Measurements from ENCODE around the gene NUP58.

Gene NUP58

DNA sequence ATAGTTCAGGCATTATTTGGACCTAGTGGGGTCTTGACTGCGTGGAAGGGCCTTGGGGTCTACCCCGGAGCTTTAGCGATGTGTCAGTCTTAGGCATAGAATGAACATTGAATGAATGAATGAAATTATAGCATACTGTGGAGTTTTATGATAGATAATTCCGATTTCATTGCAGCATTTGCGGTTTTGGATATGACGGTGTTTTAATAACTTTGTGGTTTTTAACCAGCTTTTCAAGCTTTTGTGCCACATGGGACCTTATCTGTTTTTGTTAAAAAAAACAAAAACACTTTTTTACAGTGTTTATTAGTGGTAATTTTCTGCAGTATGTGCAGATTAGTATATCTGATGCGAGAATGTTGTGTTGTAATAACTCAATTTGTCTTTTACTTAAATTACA, 696 bp downstream of the NUP58 start:
- TF ChIP-seq ZFP3 (CRISPR knock-in tag; IDR thresholded peaks at IDR 0.05) (no peak), RARB (CRISPR knock-in tag; IDR thresholded peaks at IDR 0.05) (no peak), GLIS3 (CRISPR knock-in tag; IDR thresholded peaks at IDR 0.05) (no peak), PPARA (CRISPR knock-in tag; IDR thresholded peaks at IDR 0.05; ENCODE audit: borderline replicate concordance) (no peak), TOX (CRISPR knock-in tag; IDR thresholded peaks at IDR 0.05; ENCODE audit: borderline replicate concordance) (no peak), SNAI2 (CRISPR knock-in tag; IDR thresholded peaks at IDR 0.05) (no peak), CSDC2 (CRISPR knock-in tag; IDR thresholded peaks at IDR 0.05) (no peak), OSR1 (CRISPR knock-in tag; IDR thresholded peaks at IDR 0.05) (no peak), ZNF8 (CRISPR knock-in tag; IDR thresholded peaks at IDR 0.05) (no peak)
- TF ChIP-seq, protein P1, sequence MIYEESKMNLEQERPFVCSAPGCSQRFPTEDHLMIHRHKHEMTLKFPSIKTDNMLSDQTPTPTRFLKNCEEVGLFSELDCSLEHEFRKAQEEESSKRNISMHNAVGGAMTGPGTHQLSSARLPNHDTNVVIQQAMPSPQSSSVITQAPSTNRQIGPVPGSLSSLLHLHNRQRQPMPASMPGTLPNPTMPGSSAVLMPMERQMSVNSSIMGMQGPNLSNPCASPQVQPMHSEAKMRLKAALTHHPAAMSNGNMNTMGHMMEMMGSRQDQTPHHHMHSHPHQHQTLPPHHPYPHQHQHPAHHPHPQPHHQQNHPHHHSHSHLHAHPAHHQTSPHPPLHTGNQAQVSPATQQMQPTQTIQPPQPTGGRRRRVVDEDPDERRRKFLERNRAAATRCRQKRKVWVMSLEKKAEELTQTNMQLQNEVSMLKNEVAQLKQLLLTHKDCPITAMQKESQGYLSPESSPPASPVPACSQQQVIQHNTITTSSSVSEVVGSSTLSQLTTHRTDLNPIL (CRISPR knock-in tag; IDR thresholded peaks at IDR 0.05; ENCODE audit: low read depth) = no peak
- TF ChIP-seq, protein P2, sequence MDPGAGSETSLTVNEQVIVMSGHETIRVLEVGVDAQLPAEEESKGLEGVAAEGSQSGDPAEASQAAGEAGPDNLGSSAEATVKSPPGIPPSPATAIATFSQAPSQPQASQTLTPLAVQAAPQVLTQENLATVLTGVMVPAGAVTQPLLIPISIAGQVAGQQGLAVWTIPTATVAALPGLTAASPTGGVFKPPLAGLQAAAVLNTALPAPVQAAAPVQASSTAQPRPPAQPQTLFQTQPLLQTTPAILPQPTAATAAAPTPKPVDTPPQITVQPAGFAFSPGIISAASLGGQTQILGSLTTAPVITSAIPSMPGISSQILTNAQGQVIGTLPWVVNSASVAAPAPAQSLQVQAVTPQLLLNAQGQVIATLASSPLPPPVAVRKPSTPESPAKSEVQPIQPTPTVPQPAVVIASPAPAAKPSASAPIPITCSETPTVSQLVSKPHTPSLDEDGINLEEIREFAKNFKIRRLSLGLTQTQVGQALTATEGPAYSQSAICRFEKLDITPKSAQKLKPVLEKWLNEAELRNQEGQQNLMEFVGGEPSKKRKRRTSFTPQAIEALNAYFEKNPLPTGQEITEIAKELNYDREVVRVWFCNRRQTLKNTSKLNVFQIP (CRISPR knock-in tag; IDR thresholded peaks at IDR 0.05; ENCODE audit: borderline replicate concordance, low read depth) = no peak
- TF ChIP-seq, protein P3, sequence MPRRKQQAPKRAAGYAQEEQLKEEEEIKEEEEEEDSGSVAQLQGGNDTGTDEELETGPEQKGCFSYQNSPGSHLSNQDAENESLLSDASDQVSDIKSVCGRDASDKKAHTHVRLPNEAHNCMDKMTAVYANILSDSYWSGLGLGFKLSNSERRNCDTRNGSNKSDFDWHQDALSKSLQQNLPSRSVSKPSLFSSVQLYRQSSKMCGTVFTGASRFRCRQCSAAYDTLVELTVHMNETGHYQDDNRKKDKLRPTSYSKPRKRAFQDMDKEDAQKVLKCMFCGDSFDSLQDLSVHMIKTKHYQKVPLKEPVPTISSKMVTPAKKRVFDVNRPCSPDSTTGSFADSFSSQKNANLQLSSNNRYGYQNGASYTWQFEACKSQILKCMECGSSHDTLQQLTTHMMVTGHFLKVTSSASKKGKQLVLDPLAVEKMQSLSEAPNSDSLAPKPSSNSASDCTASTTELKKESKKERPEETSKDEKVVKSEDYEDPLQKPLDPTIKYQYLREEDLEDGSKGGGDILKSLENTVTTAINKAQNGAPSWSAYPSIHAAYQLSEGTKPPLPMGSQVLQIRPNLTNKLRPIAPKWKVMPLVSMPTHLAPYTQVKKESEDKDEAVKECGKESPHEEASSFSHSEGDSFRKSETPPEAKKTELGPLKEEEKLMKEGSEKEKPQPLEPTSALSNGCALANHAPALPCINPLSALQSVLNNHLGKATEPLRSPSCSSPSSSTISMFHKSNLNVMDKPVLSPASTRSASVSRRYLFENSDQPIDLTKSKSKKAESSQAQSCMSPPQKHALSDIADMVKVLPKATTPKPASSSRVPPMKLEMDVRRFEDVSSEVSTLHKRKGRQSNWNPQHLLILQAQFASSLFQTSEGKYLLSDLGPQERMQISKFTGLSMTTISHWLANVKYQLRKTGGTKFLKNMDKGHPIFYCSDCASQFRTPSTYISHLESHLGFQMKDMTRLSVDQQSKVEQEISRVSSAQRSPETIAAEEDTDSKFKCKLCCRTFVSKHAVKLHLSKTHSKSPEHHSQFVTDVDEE (CRISPR knock-in tag; IDR thresholded peaks at IDR 0.05) = no peak

DNA sequence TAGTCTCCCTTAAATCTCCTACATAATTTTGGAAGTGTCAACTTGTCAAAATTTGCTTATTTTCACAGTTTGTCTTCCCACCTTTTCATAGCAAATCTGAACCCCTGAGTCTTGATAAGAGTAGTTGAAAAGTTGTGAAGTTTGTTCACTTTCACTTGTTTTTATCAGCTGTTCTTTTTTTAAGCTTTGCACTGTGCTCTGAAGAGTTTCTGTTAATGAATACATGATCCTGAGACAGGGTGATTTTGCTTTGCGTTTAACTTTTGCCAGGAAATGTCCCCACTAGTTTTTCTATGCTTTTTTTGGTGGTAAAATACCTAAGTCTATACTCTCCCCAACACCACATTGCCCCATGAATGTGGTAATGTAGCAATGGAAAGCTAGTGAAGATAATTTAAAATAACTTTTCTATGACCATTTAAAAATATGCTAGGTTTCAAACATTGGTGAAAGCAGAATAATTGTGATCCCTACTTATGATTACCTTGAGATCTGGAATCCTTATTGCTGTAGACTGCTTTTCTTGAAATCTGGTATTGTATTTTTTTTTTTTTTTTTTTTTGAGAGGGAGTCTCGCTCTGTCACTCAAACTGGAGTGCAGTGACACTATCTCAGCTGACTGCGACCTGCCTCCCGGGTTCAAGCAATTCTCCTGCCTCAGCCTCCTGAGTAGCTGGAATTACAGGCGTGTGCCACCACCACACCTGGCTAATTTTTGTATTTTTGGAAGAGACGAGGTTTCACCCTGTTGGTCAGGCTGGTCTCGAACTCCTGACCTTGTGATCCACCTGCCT, 5.4 kb downstream of the NUP58 start:
- ATAC-seq = no peak
- TF ChIP-seq, protein P1 (CRISPR knock-in tag; IDR thresholded peaks at IDR 0.05; ENCODE audit: low read depth) = no peak
- TF ChIP-seq TCF4 (CRISPR knock-in tag; IDR thresholded peaks at IDR 0.05; ENCODE audit: borderline replicate concordance) = no peak
- no peak for TF ChIP-seq ZNF565 (CRISPR knock-in tag; conservative IDR thresholded peaks at IDR 0.05; ENCODE audit: low read depth)

More for the DNA sequence above, 696 bp downstream of the NUP58 start:
- ATAC-seq = no peak

DNA sequence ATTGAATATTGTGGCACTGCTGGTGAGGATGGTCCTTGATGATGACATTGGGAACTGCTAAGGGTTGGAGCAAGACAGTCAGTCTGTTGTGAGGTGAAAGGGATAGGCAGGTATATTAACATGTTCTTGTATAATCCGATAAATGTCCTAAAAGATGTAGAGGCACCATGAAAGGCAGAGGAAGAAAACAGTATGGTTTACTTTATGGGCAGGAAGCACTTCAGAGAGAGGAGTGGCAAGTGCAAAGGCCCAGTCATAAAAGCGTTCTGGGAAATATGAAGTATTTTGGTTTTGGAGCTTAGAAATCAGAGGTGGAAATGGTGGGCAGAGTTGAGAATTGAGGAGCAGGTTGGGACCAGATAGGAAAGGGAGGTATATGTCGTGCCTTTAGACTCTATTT, 9.5 kb downstream of the NUP58 start:
- ATAC-seq = no peak
- TF ChIP-seq ZNF8 (CRISPR knock-in tag; IDR thresholded peaks at IDR 0.05) = no peak
- TF ChIP-seq OSR1 (CRISPR knock-in tag; IDR thresholded peaks at IDR 0.05) = no peak
- TF ChIP-seq RARB (CRISPR knock-in tag; IDR thresholded peaks at IDR 0.05) = no peak

DNA sequence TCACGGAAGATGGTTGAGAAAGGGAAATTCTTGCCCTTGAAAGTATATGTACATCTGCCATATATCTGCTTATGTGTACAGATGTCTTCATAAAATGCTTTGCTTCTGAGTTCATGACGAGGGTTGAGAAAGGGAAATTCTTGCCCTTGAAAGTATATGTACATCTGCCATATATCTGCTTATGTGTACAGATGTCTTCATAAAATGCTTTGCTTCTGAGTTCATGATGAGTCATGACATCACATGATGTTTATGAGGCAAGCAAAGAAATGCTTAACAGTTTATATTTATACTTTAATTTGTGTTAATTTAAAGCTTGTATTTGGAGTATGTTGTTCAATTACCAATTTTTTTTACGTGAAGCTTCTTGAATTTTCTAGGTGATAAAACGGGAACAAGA, 17.5 kb downstream of the NUP58 start:
- peak; percentile 44; the same call in 2 of the 3 replicates for ATAC-seq

DNA sequence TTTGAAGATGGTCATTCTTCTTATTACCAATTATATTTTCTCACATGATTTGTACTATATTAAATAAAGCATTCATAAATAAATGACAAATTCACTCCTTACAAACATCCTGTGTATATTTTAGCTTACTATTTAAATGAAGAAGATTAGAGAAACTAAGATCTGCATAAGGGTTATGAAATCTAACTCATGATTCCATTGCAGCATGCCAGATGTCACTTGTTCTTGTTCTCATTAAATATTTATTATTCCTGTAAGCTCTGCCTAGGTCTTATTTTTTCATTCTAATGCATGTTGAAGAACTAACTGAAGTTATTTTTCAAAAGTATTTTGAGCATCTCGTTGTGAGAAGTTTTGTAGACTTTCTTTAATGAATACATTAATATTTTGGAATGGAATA, 18.3 kb downstream of the NUP58 start:
- ATAC-seq = no peak
- TF ChIP-seq SNAI2 (CRISPR knock-in tag; IDR thresholded peaks at IDR 0.05) (no peak), ISL1 (CRISPR knock-in tag; IDR thresholded peaks at IDR 0.05) (no peak), ZNF565 (CRISPR knock-in tag; conservative IDR thresholded peaks at IDR 0.05; ENCODE audit: low read depth) (no peak), OSR1 (CRISPR knock-in tag; IDR thresholded peaks at IDR 0.05) (no peak), ZNF70 (CRISPR knock-in tag; IDR thresholded peaks at IDR 0.05) (no peak), TCF4 (CRISPR knock-in tag; IDR thresholded peaks at IDR 0.05; ENCODE audit: borderline replicate concordance) (no peak), BACH2 (CRISPR knock-in tag; IDR thresholded peaks at IDR 0.05; ENCODE audit: borderline replicate concordance) (no peak)
- TF ChIP-seq, protein P3 (CRISPR knock-in tag; IDR thresholded peaks at IDR 0.05) = no peak
- TF ChIP-seq, protein P4, sequence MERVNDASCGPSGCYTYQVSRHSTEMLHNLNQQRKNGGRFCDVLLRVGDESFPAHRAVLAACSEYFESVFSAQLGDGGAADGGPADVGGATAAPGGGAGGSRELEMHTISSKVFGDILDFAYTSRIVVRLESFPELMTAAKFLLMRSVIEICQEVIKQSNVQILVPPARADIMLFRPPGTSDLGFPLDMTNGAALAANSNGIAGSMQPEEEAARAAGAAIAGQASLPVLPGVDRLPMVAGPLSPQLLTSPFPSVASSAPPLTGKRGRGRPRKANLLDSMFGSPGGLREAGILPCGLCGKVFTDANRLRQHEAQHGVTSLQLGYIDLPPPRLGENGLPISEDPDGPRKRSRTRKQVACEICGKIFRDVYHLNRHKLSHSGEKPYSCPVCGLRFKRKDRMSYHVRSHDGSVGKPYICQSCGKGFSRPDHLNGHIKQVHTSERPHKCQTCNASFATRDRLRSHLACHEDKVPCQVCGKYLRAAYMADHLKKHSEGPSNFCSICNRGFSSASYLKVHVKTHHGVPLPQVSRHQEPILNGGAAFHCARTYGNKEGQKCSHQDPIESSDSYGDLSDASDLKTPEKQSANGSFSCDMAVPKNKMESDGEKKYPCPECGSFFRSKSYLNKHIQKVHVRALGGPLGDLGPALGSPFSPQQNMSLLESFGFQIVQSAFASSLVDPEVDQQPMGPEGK (CRISPR knock-in tag; IDR thresholded peaks at IDR 0.05; ENCODE audit: borderline replicate concordance) = no peak
- TF ChIP-seq, protein P1 (CRISPR knock-in tag; IDR thresholded peaks at IDR 0.05; ENCODE audit: low read depth) = no peak

Measured in SK-N-SH treated with all-trans-retinoic acid at 6 μM for 48 hours (cell line).